K562 (cell line): ENCODE measurements around the gene POU2F1. TPM values are rescaled to one million over a fixed set of nuclear protein-coding genes. Genes with fewer than 3 reads are reported as not detected.

Experiments used
- ATAC-seq: fragments of 200-7000 bp; cut with Tn5 transposase; 3 replicates; pipeline ENCODE4 v1.9.1; 2020; ENCODE audit warnings: moderate library complexity
- BruUV-seq: library from RNA; stranded (reverse); fragments of 400-500 nt; replicated peaks from 2 replicates; lab custom pipeline; 2021; lab: Mats Ljungman, UMichigan
- CTCF ChIA-PET: fragments of 300-600 bp; formaldehyde crosslinking; extraction: SDS; loops from one replicate; lab custom pipeline; 2021; ENCODE audit warnings: low intra/inter-chr PET ratio; lab: Yijun Ruan, JAX
- POLR2A ChIA-PET: fragments of 300-600, 350-650 bp; sonication (Branson Sonifier 250); formaldehyde crosslinking; extraction: SDS; loops from one replicate; lab custom pipeline; 2021; ENCODE audit warnings: antibody characterized with exemption, inconsistent platforms; lab: Yijun Ruan, JAX
- DNase-seq, 4 experiments: peaks; one replicate each; pipeline versions ENCODE4 v3.0.0 to v3.0.0-alpha.2; 2011 to 2018; ENCODE audit warnings: low spot score in 3 of 4, mixed read lengths in 3 of 4; ENCODE audit errors: extremely low read depth in 1 of 4
- FAIRE-seq: peaks from 2 replicates; lab custom pipeline; 2011; peaks lifted over from hg19 to GRCh38; lab: Jason Lieb, UNC
- H2AFZ ChIP-seq: 2 replicates; pipeline ENCODE4 v1.6.0; 2011; ENCODE audit warnings: low read depth, low read length, control low read depth, inconsistent platforms
- H3K27ac ChIP-seq: fragments of 200-600 bp; 3 replicates; pipeline ENCODE4 v1.8.0; 2011; ENCODE audit warnings: low read depth, mild to moderate bottlenecking, control low read depth, inconsistent platforms, low read length, moderate library complexity, mixed read lengths; ENCODE audit errors: extremely low read depth
- H3K27me3 ChIP-seq, 2 experiments: fragments of 300-600 bp in 1 of 2; 2 replicates in 1 of 2; 3 replicates in 1 of 2; pipeline versions ENCODE4 v1.6.0 to v1.8.0; 2011; ENCODE audit warnings: inconsistent platforms in 2 of 2, low read length in 2 of 2, mild to moderate bottlenecking in 1 of 2, mixed read lengths in 1 of 2, moderate library complexity in 1 of 2; ENCODE audit not compliant: control insufficient read depth in 2 of 2, insufficient read depth in 2 of 2
- H3K36me3 ChIP-seq: fragments of 300-600 bp; 3 replicates; pipeline ENCODE4 v1.8.0; 2011; ENCODE audit warnings: mild to moderate bottlenecking, low read length, inconsistent platforms; ENCODE audit not compliant: control insufficient read depth, insufficient read depth
- H3K4me1 ChIP-seq, 2 experiments: fragments of 200-600 bp in 1 of 2; replicated peaks in 1 of 2; 2 replicates in 1 of 2; 3 replicates in 1 of 2; pipeline versions ENCODE4 v1.5.1 to v1.8.0; 2011; ENCODE audit warnings: inconsistent platforms in 2 of 2, low read length in 2 of 2, mild to moderate bottlenecking in 1 of 2, mixed read lengths in 1 of 2, moderate library complexity in 1 of 2; ENCODE audit not compliant: control insufficient read depth in 2 of 2, insufficient read depth in 2 of 2
- H3K4me2 ChIP-seq: 2 replicates; pipeline ENCODE4 v1.6.1; 2011; ENCODE audit warnings: low read length, control low read depth, inconsistent platforms, mixed read lengths; ENCODE audit not compliant: insufficient read depth
- H3K4me3 ChIP-seq: fragments of 200-600 bp; sonication (generic), shearing (Covaris generic); 2 replicates; pipeline ENCODE4 v1.5.1; 2016; ENCODE audit warnings: control low read depth, inconsistent platforms
- H3K79me2 ChIP-seq: fragments of 200-600 bp; 3 replicates; pipeline ENCODE4 v1.8.0; 2011; ENCODE audit warnings: low read length, inconsistent platforms; ENCODE audit not compliant: control insufficient read depth, insufficient read depth
- H3K9ac ChIP-seq, 2 experiments: 2 replicates each; pipeline versions ENCODE4 v1.6.0 to v1.6.1; 2011; ENCODE audit warnings: low read depth in 2 of 2, low read length in 2 of 2, control low read depth in 1 of 2, inconsistent platforms in 1 of 2, mild to moderate bottlenecking in 1 of 2, mixed read lengths in 1 of 2; ENCODE audit not compliant: insufficient read depth in 1 of 2
- H3K9me1 ChIP-seq: one replicate; pipeline ENCODE4 v1.6.0; 2011; ENCODE audit warnings: inconsistent platforms, mild to moderate bottlenecking, low read length, moderate library complexity; ENCODE audit not compliant: control insufficient read depth, insufficient read depth
- H3K9me3 ChIP-seq: replicated peaks from 2 replicates; pipeline ENCODE4 v1.5.1; 2011; ENCODE audit warnings: low read depth, low read length, inconsistent platforms; ENCODE audit not compliant: control insufficient read depth, insufficient read depth
- H4K20me1 ChIP-seq: replicated peaks from 2 replicates; pipeline ENCODE4 v1.6.1; 2011; ENCODE audit warnings: low read length, inconsistent platforms, mixed read lengths; ENCODE audit not compliant: control insufficient read depth, insufficient read depth
- ARHGAP35 ChIP-seq: fragments of 450-650 bp; IDR thresholded peaks from 2 replicates; pipeline ENCODE4 v1.6.1; 2018; ENCODE audit not compliant: partially characterized antibody
- C11orf30 ChIP-seq: fragments of 450-650 bp; IDR thresholded peaks from 2 replicates; pipeline ENCODE4 v1.6.1; 2016; ENCODE audit warnings: low read depth, mild to moderate bottlenecking
- ETS2 ChIP-seq: IDR thresholded peaks from 2 replicates; pipeline ENCODE4 v1.6.1; 2016; ENCODE audit warnings: borderline replicate concordance, missing genetic modification characterization, mild to moderate bottlenecking, moderate library complexity, missing compliant biosample characterization; ENCODE audit not compliant: poor library complexity, severe bottlenecking
- GATAD2A ChIP-seq: fragments of 450-650 bp; IDR thresholded peaks from 2 replicates; pipeline ENCODE4 v1.6.1; 2017
- KDM5B ChIP-seq: fragments of 200-600 bp; sonication (generic); IDR thresholded peaks from 2 replicates; pipeline ENCODE4 v1.6.1; 2012; ENCODE audit warnings: low read depth, mild to moderate bottlenecking, moderate library complexity, low read length, control low read depth, inconsistent platforms; ENCODE audit not compliant: insufficient replicate concordance
- KLF13 ChIP-seq: fragments of 450-650 bp; IDR thresholded peaks from 2 replicates; pipeline ENCODE4 v1.6.1; 2016; ENCODE audit warnings: missing genetic modification characterization, low read depth, mild to moderate bottlenecking, missing compliant biosample characterization, moderate library complexity, borderline replicate concordance
- NFATC3 ChIP-seq: fragments of 450-650 bp; IDR thresholded peaks from 2 replicates; pipeline ENCODE4 v1.6.1; 2017; ENCODE audit warnings: mild to moderate bottlenecking
- NFRKB ChIP-seq: fragments of 450-650 bp; IDR thresholded peaks from 2 replicates; pipeline ENCODE4 v1.6.1; 2016; ENCODE audit warnings: low read depth
- NUFIP1 ChIP-seq: fragments of 450-650 bp; IDR thresholded peaks from 2 replicates; pipeline ENCODE4 v1.6.1; 2018; ENCODE audit not compliant: partially characterized antibody
- PHB ChIP-seq: fragments of 250-450 bp; sonication (Bioruptor Pico); IDR thresholded peaks from 2 replicates; pipeline ENCODE4 v1.5.0; 2021
- PML ChIP-seq: IDR thresholded peaks from 2 replicates; pipeline ENCODE4 v1.6.1; 2012; ENCODE audit warnings: low read length, inconsistent platforms
- RAD51 ChIP-seq: fragments of 450-650 bp; IDR thresholded peaks from 2 replicates; pipeline ENCODE4 v1.7.1; 2016; ENCODE audit warnings: low read depth, mild to moderate bottlenecking, borderline replicate concordance
- RBM22 ChIP-seq: fragments of 200-400 bp; formaldehyde crosslinking; IDR thresholded peaks from 2 replicates; pipeline ENCODE4 v1.6.1; 2018; ENCODE audit warnings: low read length, low read depth; ENCODE audit not compliant: poor library complexity, severe bottlenecking
- SAP30 ChIP-seq: fragments of 200-600 bp; sonication (generic); IDR thresholded peaks from 2 replicates; pipeline ENCODE4 v1.6.1; 2012; ENCODE audit warnings: borderline replicate concordance, low read depth, mild to moderate bottlenecking, moderate library complexity, low read length, control low read depth, inconsistent platforms; ENCODE audit not compliant: insufficient read depth, poor library complexity, severe bottlenecking
- SMARCA4 ChIP-seq: fragments of 450-650 bp; IDR thresholded peaks from 2 replicates; pipeline ENCODE4 v1.6.1; 2016
- SMARCA5 ChIP-seq: fragments of 450-650 bp; IDR thresholded peaks from 2 replicates; pipeline ENCODE4 v1.6.1; 2016
- XRCC4 ChIP-seq: IDR thresholded peaks from one replicate; pipeline ENCODE4 v1.6.1; 2011; ENCODE audit not compliant: insufficient read depth, insufficient read length; ENCODE audit errors: extremely low read depth
- ZBTB7A ChIP-seq: IDR thresholded peaks from 2 replicates; pipeline ENCODE4 v1.6.1; 2011; ENCODE audit warnings: low read depth, mild to moderate bottlenecking, low read length, moderate library complexity, borderline replicate concordance; ENCODE audit not compliant: control insufficient read depth
- ZEB2 ChIP-seq: fragments of 450-650 bp; IDR thresholded peaks from 2 replicates; pipeline ENCODE4 v1.6.1; 2016
- ZNF140 ChIP-seq: fragments of 250-450 bp; sonication (Bioruptor Pico); IDR thresholded peaks from 2 replicates; pipeline ENCODE4 v1.8.0; 2021; ENCODE audit warnings: moderate library complexity, mild to moderate bottlenecking, inconsistent platforms
- ZNF217 ChIP-seq: sonication (generic); formaldehyde crosslinking; IDR thresholded peaks from 2 replicates; pipeline ENCODE4 v1.8.0; 2022; ENCODE audit warnings: mild to moderate bottlenecking, missing genetic modification reagents
- ZNF24 ChIP-seq: fragments of 450-650 bp; IDR thresholded peaks from 2 replicates; pipeline ENCODE4 v1.6.1; 2016
- ZNF282 ChIP-seq: sonication (generic); formaldehyde crosslinking; IDR thresholded peaks from 2 replicates; pipeline ENCODE4 v1.8.1; 2023; ENCODE audit warnings: missing genetic modification reagents
- WGBS: fragments of 100-300 bp; shearing (Covaris generic); methylation state at CpG from one replicate; pipeline ENCODE4 v1.1.6; 2016; ENCODE audit warnings: low coverage, mixed read lengths; ENCODE audit not compliant: insufficient coverage; ENCODE audit errors: missing lambda C conversion rate; 5-methylcytosine and 5-hydroxymethylcytosine counted together
- in situ Hi-C: fragments of 300-500 bp; cut with MboI; formaldehyde crosslinking; loops from 4 replicates; pipeline ENCODE4 v1.15.0; 2018; ENCODE audit warnings: inconsistent platforms, mixed read lengths
- intact Hi-C: fragments of 100-400 bp; cut with micrococcal nuclease; formaldehyde crosslinking; loops from 2 replicates; pipeline ENCODE4 v1.14.2; 2022
- polyA plus RNA-seq, 8 experiments: library from polyadenylated mRNA; depleted of rRNA in 4 of 8; stranded (reverse) in 5 of 8; unstranded in 3 of 8; fragments of >200 nt; fragmentation: Nextera tagmentation in 2 of 8; fragmentation: Illumina TruSeq in 1 of 8; extraction: Ambion mirVana in 2 of 8; extraction: Trizol in 1 of 8; gene quantifications; 2 replicates each; pipeline versions ENCODE4 v1.2.1 to v1.2.3, GENCODE V29; 2011 to 2014; ENCODE audit warnings: inconsistent platforms in 1 of 8, missing spikeins in 1 of 8
- total RNA-seq, 7 experiments: library from RNA; depleted of rRNA in 6 of 7; stranded (reverse); fragments of >200 nt in 6 of 7; fragmentation: Illumina TruSeq in 2 of 7; extraction: Trizol in 2 of 7; gene quantifications; 2 replicates each; pipeline versions ENCODE4 v1.2.1 to v1.2.3, GENCODE V29; 2011 to 2021; ENCODE audit warnings: low replicate concordance in 1 of 7
- TF ChIP-seq, protein P1 (sequence below): fragments of 250-450 bp; sonication (Bioruptor Pico); IDR thresholded peaks from 2 replicates; pipeline ENCODE4 v1.8.0; 2022; ENCODE audit warnings: moderate library complexity, mild to moderate bottlenecking, inconsistent platforms
- TF ChIP-seq, protein P2 (sequence below): IDR thresholded peaks from 2 replicates; pipeline ENCODE4 v1.6.1; 2014; ENCODE audit warnings: antibody characterized with exemption

Gene POU2F1
- total and polyA plus RNA-seq, 9 of the 15 experiments (the other 6 are each of a cell fraction or from before 2014, with no cell fraction given): 2.6 to 22.3 (median 8.8) TPM

DNA sequence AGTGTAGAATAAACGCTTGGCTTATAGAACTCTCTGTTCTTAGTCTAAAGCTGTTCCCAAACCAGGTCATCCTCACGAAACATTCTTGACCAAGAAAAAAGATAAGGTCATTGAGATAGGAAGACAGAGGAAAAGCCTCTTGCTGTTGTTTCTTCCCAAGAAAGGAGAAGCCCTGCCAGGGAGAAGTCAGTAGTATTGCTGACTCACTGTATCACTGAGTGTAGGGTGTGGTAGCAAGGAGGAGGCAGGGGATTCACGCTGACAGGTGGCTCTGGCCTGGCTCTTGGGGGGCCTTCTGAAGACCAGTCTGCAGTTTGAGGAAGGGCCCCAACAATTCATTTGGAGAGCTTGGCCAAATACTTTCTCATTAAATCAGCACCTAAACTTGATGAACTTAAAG, 199.8 kb downstream of the POU2F1 start:
- in situ Hi-C loops (no loop called here), intact Hi-C loops (no loop called here)
- DNase-seq (peak in 3 of 4 experiments; percentile 51 to 65 (median 59)), FAIRE-seq (no peak), ATAC-seq (peak; percentile 66)
- 6% methylated on average over 3 of the region's 3 CpGs for WGBS
- H3K36me3 ChIP-seq: peaks cover 1% of the 10 kb centered on the region; the same call in 1 of the 3 replicates
- H4K20me1 ChIP-seq: no peaks in the 10 kb centered on the region
- ChIA-PET POLR2A (interaction anchor here (1.1 kb wide), 1 partner anchor 9 kb away, joined by 4 read pairs; no protein-coding TSS in a partner anchor), CTCF (no interaction called here)
- H3K79me2 ChIP-seq: no peaks in the 10 kb centered on the region
- H3K4me2 ChIP-seq: no peak overlapping the region
- no peak overlapping the region for H3K27ac ChIP-seq
- H3K27me3 ChIP-seq: no peaks in the 10 kb centered on the region
- H2AFZ ChIP-seq: no peak overlapping the region
- no peaks in the 10 kb centered on the region for H3K9me1 ChIP-seq
- no peak overlapping the region for H3K9ac ChIP-seq
- H3K4me3 ChIP-seq: no peak overlapping the region
- BruUV-seq: no TSS peak
- peaks cover 7 to 9% of the 10 kb centered on the region in 2 experiments; a peak in 3 of 5 replicates for H3K4me1 ChIP-seq
- no peaks in the 10 kb centered on the region for H3K9me3 ChIP-seq
- TF ChIP-seq ZEB2 (0 out of 2 replicates have a peak, but pooled peaks have one; percentile 33), KLF13 (tag) (no peak), NFATC3 (no peak), SAP30 (no peak), PML (no peak), ZNF217 (CRISPR knock-in tag) (no peak), ZNF140 (CRISPR knock-in tag) (no peak), PHB (no peak), XRCC4 (no peak), ETS2 (no peak), ARHGAP35 (no peak), SMARCA5 (no peak), C11orf30 (peak; percentile 88), SMARCA4 (0 out of 2 replicates have a peak, but pooled peaks have one; percentile 34), NFRKB (no peak), ZNF24 (no peak), ZBTB7A (no peak), GATAD2A (no peak), RBM22 (no peak), NUFIP1 (no peak), RAD51 (no peak), ZNF282 (CRISPR knock-in tag) (no peak), KDM5B (no peak)
- TF ChIP-seq, protein P1, sequence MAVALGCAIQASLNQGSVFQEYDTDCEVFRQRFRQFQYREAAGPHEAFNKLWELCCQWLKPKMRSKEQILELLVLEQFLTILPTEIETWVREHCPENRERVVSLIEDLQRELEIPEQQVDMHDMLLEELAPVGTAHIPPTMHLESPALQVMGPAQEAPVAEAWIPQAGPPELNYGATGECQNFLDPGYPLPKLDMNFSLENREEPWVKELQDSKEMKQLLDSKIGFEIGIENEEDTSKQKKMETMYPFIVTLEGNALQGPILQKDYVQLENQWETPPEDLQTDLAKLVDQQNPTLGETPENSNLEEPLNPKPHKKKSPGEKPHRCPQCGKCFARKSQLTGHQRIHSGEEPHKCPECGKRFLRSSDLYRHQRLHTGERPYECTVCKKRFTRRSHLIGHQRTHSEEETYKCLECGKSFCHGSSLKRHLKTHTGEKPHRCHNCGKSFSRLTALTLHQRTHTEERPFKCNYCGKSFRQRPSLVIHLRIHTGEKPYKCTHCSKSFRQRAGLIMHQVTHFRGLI (CRISPR knock-in tag): no peak
- TF ChIP-seq, protein P2, sequence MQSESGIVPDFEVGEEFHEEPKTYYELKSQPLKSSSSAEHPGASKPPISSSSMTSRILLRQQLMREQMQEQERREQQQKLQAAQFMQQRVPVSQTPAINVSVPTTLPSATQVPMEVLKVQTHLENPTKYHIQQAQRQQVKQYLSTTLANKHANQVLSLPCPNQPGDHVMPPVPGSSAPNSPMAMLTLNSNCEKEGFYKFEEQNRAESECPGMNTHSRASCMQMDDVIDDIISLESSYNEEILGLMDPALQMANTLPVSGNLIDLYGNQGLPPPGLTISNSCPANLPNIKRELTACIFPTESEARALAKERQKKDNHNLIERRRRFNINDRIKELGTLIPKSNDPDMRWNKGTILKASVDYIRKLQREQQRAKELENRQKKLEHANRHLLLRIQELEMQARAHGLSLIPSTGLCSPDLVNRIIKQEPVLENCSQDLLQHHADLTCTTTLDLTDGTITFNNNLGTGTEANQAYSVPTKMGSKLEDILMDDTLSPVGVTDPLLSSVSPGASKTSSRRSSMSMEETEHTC: no peak
